ENCODE measurements around the gene NPHS1.

GRCh38 chr19:35879068-35879467 lies 26.8 kb upstream of the NPHS1 start:
- TF ChIP-seq CTCF (IDR thresholded peaks at IDR 0.05; ENCODE audit: low read length) (no peak), EZH2 (IDR thresholded peaks at IDR 0.05; ENCODE audit: borderline replicate concordance, low read length) (no peak)
